ENCODE results near the gene HMGCS2.
"Not testable (repeated sequence)": the region's sequence is repeated elsewhere in the genome, so short reads cannot be mapped to it uniquely, and the experiment has no call there.

Gene HMGCS2

DNA sequence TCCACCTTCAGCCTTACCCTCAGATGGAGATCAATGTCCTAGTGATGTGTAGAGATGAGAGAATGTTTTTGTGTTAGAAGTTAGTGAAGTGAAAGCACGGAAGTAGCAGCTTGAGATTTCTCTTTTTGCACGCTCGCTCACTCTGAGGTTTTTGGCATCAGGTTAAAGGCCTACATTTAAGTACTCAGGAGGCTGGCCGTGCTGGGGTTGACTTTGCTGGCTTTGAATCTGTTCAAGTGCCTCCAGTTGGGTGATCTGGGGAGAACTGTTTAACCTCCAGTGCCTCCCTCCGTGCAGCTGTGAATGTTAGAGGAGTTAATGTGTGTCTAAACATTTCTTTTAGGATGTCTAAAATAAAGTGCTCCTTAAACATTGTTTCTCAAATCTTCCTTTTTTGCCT lies 43.1 kb downstream of the HMGCS2 start:
- no peak for DNase-seq

DNA sequence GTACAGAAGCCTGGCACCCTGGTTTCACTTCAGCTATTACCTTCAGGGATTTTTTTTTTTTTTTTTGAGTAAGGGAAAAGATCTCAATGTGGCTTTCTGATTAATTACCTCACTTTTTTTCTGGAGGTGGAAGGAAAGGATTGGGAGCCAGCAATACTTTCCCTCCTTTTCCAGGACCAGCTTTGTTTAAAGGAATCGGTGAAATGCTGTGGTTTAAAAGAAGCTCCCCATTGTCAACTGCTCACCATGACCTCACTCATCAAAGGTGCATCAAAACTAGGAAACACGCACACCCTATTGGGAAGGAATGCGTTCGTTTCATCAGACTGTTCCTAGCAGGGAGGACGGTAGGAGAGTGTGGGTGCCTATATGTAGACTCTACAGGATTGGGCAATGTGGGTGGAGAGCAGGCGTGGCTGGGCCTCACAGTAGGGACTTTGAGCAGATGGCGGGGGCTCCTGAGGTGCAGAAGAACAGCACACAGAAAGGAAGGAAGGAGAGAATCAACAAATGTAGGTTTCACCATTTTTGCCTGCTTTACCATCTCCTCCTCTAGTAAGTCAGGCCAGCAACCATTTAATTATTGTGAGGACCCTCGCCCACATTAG lies 44.0 kb downstream of the HMGCS2 start:
- DNase-seq = no peak

DNA sequence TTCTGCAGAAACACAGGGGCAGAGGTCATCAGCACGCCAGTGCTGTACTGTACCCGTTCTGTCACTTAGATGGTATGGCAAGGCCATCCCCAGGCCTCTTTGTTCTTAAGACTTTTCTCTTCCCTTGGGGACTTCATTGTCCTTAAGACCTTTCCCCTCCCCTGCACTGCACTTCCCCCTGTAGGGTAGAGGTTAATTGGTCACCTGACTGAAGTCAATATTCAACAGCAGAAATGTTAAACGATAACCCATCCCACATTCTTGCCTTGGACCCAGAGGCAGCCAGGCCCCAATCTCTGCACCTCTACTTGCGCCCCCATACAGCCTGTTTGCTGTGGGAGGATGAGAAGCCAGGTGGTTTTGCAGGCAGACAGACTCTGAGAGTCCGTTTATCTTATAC lies 46.8 kb downstream of the HMGCS2 start:
- no peak for DNase-seq

DNA sequence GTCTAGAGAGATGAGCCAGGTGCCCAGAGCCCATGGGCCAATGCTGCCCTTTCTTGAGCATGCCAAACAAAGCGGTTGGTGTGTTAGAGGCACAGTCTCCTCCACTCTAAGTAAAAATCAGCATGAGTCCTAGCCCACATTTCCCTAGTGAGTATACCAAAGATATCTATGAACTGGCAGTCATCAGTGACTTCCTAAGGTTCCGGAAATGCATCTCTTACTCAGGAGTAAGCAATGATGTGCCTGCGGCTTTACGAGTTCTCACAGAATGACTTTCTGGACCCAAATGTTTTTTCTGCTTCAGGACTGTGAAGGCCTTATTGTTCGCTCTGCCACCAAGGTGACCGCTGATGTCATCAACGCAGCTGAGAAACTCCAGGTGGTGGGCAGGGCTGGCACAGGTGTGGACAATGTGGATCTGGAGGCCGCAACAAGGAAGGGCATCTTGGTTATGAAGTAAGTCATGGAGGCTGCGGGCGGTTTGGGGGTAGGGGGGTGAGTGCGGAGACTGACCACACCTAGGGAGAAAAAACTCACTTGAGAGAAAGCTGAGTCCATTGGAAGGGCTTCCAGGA lies 47.8 kb downstream of the HMGCS2 start:
- no peak for DNase-seq

DNA sequence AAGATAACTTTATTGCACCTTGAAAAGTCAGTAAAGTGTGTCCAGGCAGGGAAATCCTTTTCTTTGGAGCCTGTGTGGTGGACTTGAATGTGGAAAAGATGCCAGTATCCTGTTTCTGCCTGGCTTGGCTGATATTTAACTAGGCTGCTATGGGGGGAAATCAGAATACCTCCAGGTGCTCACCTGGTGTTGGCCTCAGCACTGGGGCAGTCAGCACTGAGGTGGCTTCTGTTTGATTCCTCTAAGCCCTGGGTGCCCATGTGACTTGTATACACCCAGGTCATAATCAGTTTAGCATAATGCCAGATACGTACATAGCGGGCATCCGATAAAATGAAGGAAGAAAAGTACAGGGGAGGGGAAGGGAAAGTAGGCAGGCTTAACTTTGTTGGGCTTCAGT lies 49.7 kb downstream of the HMGCS2 start:
- no peak for DNase-seq

- no peak for DNase-seq
Observed at GRCh38 chr1:119718409-119718808, 50.3 kb downstream of the HMGCS2 start.

DNA sequence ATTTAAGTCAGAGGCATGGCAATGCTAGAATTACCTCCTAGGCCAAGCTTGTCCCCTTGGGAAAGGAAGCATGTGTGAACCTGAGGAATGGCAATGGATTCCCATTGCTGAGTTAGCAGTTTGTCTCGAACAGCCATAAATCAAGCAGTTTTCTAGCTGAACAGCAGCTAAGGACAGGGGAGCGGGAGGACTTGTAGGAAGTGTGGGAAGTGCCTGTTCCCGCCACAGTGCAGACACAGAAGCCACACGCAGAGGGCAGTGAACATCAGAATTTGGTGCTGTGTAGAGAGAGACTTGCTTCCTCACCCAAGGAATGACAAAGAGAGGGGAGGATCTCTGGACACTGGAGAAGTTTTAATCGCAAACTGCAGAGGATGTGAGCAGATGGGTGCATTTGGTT lies 53.2 kb downstream of the HMGCS2 start:
- no peak for DNase-seq

GRCh38 chr1:119714583-119714982 lies 54.1 kb downstream of the HMGCS2 start:
- DNase-seq = no peak

GRCh38 chr1:119713749-119714456 lies 54.8 kb downstream of the HMGCS2 start:
- peak; percentile 65 for DNase-seq

DNA sequence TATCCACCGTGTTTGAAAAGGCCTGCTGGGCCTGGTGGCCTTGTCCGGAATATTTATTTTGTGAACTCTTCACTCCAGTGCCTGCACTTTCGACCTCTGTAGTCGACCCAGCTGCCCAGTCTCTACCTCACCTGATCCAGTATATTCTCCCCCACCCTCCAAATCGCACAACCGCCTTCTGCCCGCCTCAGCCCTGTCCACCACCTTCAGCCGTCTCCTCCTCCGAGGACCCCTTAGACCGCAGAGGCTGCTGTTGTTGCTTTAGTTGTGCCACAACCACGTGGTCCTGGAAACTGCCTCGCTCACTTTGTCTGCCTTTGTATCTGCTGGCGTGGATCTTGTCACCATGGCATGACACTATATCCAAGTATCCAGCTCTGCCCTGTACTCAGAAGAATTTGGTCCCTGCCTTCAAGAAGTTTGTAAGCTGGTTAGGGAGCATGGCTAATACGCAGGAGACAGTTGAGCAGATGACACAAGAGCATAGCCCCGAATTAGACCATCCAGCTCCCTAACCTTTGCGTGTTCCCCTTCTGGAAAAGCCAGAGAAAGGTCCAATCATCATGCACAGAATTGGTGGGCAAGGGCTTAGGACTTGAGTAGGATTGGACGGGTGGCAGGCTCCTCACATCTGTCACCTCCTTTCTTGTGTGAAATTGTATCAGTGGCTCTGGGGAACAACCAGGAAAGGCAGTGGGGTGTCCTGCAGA lies 55.5 kb downstream of the HMGCS2 start:
- DNase-seq = peak; percentile 65

- DNase-seq = peak; percentile 74
Observed at GRCh38 chr1:119712342-119713038, 56.2 kb downstream of the HMGCS2 start.

GRCh38 chr1:119711804-119712341 lies 56.8 kb downstream of the HMGCS2 start, which contains the start of gene PHGDH:
Gene PHGDH, plus strand, starts transcription at chr1:119711934. Its CDS starts 89 bp downstream, at chr1:119712023.
- peak; percentile 86 for DNase-seq

- DNase-seq = not testable (repeated sequence)
Observed at GRCh38 chr1:119711356-119711803, 57.3 kb downstream of the HMGCS2 start.

DNA sequence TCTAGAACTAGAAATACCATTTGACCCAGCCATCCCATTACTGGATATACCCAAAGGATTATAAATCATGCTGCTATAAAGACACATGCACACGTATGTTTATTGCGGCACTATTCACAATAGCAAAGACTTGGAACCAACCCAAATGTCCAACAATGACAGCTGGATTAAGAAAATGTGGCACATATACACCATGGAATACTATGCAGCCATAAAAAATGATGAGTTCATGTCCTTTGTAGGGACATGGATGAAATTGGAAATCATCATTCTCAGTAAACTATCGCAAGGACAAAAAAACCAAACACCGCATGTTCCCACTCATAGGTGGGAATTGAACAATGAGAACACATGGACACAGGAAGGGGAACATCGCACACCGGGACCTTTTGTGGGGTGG lies 62.1 kb downstream of the HMGCS2 start:
- not testable (repeated sequence) for DNase-seq

DNA sequence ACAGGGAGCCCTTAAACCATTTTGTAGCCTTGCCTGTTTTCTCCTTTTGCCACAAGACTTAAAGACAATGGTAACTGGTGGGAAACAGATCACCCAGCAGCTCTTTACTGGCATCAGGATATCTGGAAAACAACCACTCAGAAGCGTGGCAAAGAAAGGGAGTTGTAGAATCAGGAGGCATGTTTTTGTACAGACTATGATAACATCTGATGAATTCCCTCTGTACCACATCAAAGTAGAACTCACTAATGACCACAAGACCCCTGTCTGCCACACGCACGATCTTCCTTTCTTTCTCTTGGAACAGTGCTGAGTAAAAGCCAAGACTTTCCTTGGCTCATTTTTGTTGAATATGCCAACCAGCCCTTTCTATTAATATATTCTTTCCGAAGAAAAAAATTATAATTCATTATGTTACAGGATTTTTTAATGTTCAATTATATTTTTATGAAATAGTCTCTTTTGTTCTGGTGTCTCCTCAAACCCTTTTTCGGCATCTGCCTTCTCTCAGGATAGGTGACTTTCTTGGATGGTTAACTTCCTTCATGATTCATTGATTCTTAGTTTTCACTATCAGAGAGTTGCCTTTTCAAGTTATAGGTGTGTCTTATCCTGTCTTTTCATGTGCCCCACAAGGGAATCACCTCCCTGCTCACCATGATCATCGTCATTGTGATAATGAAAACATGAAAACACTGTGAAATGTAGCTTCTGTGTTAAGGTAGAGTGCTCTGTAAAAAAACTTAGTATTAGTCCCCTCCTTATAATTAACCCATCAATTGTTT lies 64.8 kb downstream of the HMGCS2 start:
- no peak for DNase-seq

- no peak for DNase-seq
Observed at GRCh38 chr1:119702384-119702783, 66.3 kb downstream of the HMGCS2 start.

DNA sequence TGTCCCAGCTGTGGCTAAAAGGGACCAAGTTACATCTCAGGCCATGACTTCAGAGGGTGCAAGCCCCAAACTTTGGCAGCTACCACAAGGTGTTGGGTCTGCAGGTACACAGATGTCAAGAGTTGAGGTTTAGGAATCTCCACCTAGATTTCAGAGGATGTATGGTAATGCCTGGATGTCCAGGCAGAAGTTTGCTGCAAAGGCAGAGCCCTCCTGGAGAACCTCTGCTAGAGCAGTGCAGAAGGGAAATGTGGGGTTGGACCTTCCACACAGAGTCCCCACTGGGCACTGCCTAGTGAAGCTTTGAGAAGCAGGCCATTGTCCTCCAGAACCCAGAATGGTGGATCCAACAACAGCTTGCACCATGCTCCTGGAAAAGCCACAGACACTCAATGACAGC lies 67.0 kb downstream of the HMGCS2 start:
- no peak for DNase-seq

- no peak for DNase-seq
Observed at GRCh38 chr1:119700326-119700725, 68.4 kb downstream of the HMGCS2 start.
